ENCODE results near the gene KIAA1958.

GRCh38 chr9:112570671-112571167 lies 84.1 kb downstream of the KIAA1958 start:
- TF ChIP-seq CTCF (IDR thresholded peaks at IDR 0.05 in 8 of 11, conservative IDR thresholded peaks at IDR 0.05 in 3 of 11) (no peak), POLR2A (IDR thresholded peaks at IDR 0.05) (no peak)
